Nephron (organoid): Measurements from ENCODE around the gene APMAP.

Experiments
- H3K27ac Mint-ChIP-seq, 3 experiments: 2 replicates each; pipeline ENCODE4 v1.8.0; 2020; ENCODE audit warnings: mixed read lengths in 3 of 3, mild to moderate bottlenecking in 2 of 3, moderate library complexity in 1 of 3
- H3K27me3 Mint-ChIP-seq: 2 replicates; pipeline ENCODE4 v1.8.0; 2021; ENCODE audit warnings: low read depth, mild to moderate bottlenecking, moderate library complexity, mixed read lengths
- H3K36me3 Mint-ChIP-seq: 2 replicates; pipeline ENCODE4 v1.8.0; 2020; ENCODE audit warnings: low read depth, mixed read lengths
- H3K4me1 Mint-ChIP-seq: 2 replicates; pipeline ENCODE4 v1.8.0; 2020; ENCODE audit warnings: mixed read lengths
- H3K4me3 Mint-ChIP-seq, 3 experiments: 2 replicates each; pipeline ENCODE4 v1.8.0; 2020; ENCODE audit warnings: mild to moderate bottlenecking in 3 of 3, mixed read lengths in 3 of 3, moderate library complexity in 2 of 3
- H3K9me3 Mint-ChIP-seq: 2 replicates; pipeline ENCODE4 v1.8.0; 2020; ENCODE audit warnings: mixed read lengths
- CTCF ChIP-seq, 3 experiments: fragments of 200-600 bp; sonication (generic); IDR thresholded peaks; one replicate each; pipeline ENCODE4 v1.5.0; 2021; ENCODE audit warnings: antibody characterized with exemption in 3 of 3; ENCODE audit not compliant: unreplicated experiment in 3 of 3

The APMAP gene

GRCh38 chr20:24972341-24972740 lies 20.2 kb downstream of the APMAP start:
- no peak overlapping the region for H3K27ac Mint-ChIP-seq
- peaks cover 85% of the 10 kb centered on the region for H3K36me3 Mint-ChIP-seq
- H3K4me1 Mint-ChIP-seq = no peaks in the 10 kb centered on the region
- H3K9me3 Mint-ChIP-seq = peaks cover 26% of the 10 kb centered on the region
- H3K4me3 Mint-ChIP-seq = no peak overlapping the region
- no peak for TF ChIP-seq CTCF (IDR thresholded peaks at IDR 0.05; ENCODE audit: unreplicated experiment in 3 of 3)
- no peaks in the 10 kb centered on the region for H3K27me3 Mint-ChIP-seq

- no peak for TF ChIP-seq CTCF (IDR thresholded peaks at IDR 0.05; ENCODE audit: unreplicated experiment in 3 of 3)
- Mint-ChIP-seq H3K27me3 (no peaks in the 10 kb centered on the region), H3K36me3 (peaks cover 79% of the 10 kb centered on the region), H3K4me1 (no peaks in the 10 kb centered on the region), H3K27ac (no peak overlapping the region), H3K9me3 (peaks cover 18% of the 10 kb centered on the region), H3K4me3 (no peak overlapping the region)
These were observed 21.0 kb downstream of the APMAP start for GRCh38 chr20:24971376-24972101.

GRCh38 chr20:24970754-24971153 lies 21.8 kb downstream of the APMAP start:
- no peak overlapping the region for H3K27ac Mint-ChIP-seq
- no peak overlapping the region for H3K4me3 Mint-ChIP-seq
- H3K27me3 Mint-ChIP-seq = no peaks in the 10 kb centered on the region
- no peaks in the 10 kb centered on the region for H3K4me1 Mint-ChIP-seq
- peaks cover 10% of the 10 kb centered on the region for H3K9me3 Mint-ChIP-seq
- H3K36me3 Mint-ChIP-seq = peaks cover 75% of the 10 kb centered on the region
- no peak for TF ChIP-seq CTCF (IDR thresholded peaks at IDR 0.05; ENCODE audit: unreplicated experiment in 3 of 3)

GRCh38 chr20:24970030-24970553 lies 22.5 kb downstream of the APMAP start:
- Mint-ChIP-seq H3K4me3 (no peak overlapping the region), H3K4me1 (peaks cover under 1% of the 10 kb centered on the region), H3K9me3 (peaks cover 6% of the 10 kb centered on the region), H3K36me3 (peaks cover 69% of the 10 kb centered on the region), H3K27ac (no peak overlapping the region), H3K27me3 (no peaks in the 10 kb centered on the region)
- TF ChIP-seq CTCF (IDR thresholded peaks at IDR 0.05; ENCODE audit: unreplicated experiment in 3 of 3) = no peak

GRCh38 chr20:24969186-24970029 lies 23.1 kb downstream of the APMAP start:
- Mint-ChIP-seq H3K9me3 (peaks cover 2% of the 10 kb centered on the region), H3K4me3 (no peak overlapping the region), H3K27me3 (no peaks in the 10 kb centered on the region), H3K27ac (no peak overlapping the region), H3K4me1 (peaks cover 7% of the 10 kb centered on the region), H3K36me3 (peaks cover 66% of the 10 kb centered on the region)
- TF ChIP-seq CTCF (IDR thresholded peaks at IDR 0.05; ENCODE audit: unreplicated experiment in 3 of 3) = no peak
